NT2/D1 (cell line): ENCODE data around the gene PSMD5.

ENCODE experiments used
- SUZ12 ChIP-seq: IDR thresholded peaks from 2 replicates; pipeline ENCODE4 v1.6.1; 2011; ENCODE audit not compliant: insufficient read length, insufficient read depth; ENCODE audit errors: extremely low read depth
- YY1 ChIP-seq: IDR thresholded peaks from 2 replicates; pipeline ENCODE4 v1.6.1; 2011; ENCODE audit not compliant: insufficient read length, insufficient read depth
- ZNF274 ChIP-seq: IDR thresholded peaks from 2 replicates; pipeline ENCODE4 v1.6.1; 2011; ENCODE audit warnings: mild to moderate bottlenecking, low read depth, low read length

- TF ChIP-seq SUZ12, result no peak
- no peak for TF ChIP-seq ZNF274
- no peak for TF ChIP-seq YY1
Observed at GRCh38 chr9:120779227-120779626, 63.5 kb downstream of the PSMD5 start.
